IMR-90 (cell line): Measurements from ENCODE around the gene KDM3A. TPM values are rescaled to one million over a fixed set of nuclear protein-coding genes. Genes with fewer than 3 reads are reported as not detected.

Source experiments
- ATAC-seq: fragments of 200-7000 bp; cut with Tn5 transposase; 2 replicates; pipeline ENCODE4 v1.9.1; 2020; ENCODE audit warnings: low read depth, mild to moderate bottlenecking, moderate library complexity
- BruUV-seq: library from RNA; stranded (reverse); fragments of 400-500 nt; replicated peaks from 2 replicates; lab custom pipeline; 2021; lab: Mats Ljungman, UMichigan
- CTCF ChIA-PET: fragments of 300-600 bp; formaldehyde crosslinking; extraction: SDS; loops from one replicate; lab custom pipeline; 2021; ENCODE audit warnings: antibody characterized with exemption; lab: Yijun Ruan, JAX
- POLR2A ChIA-PET: fragments of 300-600 bp; sonication (Branson Sonifier 250); formaldehyde crosslinking; loops from one replicate; lab custom pipeline; 2022; ENCODE audit warnings: antibody characterized with exemption; ENCODE audit not compliant: unreplicated experiment; lab: Charles Lee
- DNase-seq: peaks from one replicate; pipeline ENCODE4 v3.0.0; 2013
- H2AFZ ChIP-seq: replicated peaks from 2 replicates; pipeline ENCODE3; 2013; ENCODE audit warnings: low read length, mild to moderate bottlenecking; ENCODE audit not compliant: poor library complexity
- H2AK5ac ChIP-seq: 2 replicates; pipeline ENCODE4 v1.6.1; 2013; ENCODE audit warnings: low read depth, low read length, inconsistent platforms
- H2AK9ac ChIP-seq: replicated peaks from 2 replicates; pipeline ENCODE3; 2013; ENCODE audit warnings: mild to moderate bottlenecking, low read depth, low read length, moderate library complexity; ENCODE audit not compliant: poor library complexity
- H2BK120ac ChIP-seq: 2 replicates; pipeline ENCODE4 v1.6.1; 2013; ENCODE audit warnings: low read depth, low read length, inconsistent platforms
- H2BK15ac ChIP-seq: 3 replicates; pipeline ENCODE4 v1.6.1; 2013; ENCODE audit warnings: low read depth, low read length, inconsistent platforms
- H2BK20ac ChIP-seq: 2 replicates; pipeline ENCODE4 v1.6.1; 2013; ENCODE audit warnings: low read depth, mild to moderate bottlenecking, inconsistent platforms, low read length, moderate library complexity
- H2BK5ac ChIP-seq: 2 replicates; pipeline ENCODE4 v1.6.1; 2013; ENCODE audit warnings: mild to moderate bottlenecking, low read depth, low read length, inconsistent platforms; ENCODE audit not compliant: poor library complexity, severe bottlenecking
- H3K14ac ChIP-seq: replicated peaks from 2 replicates; pipeline ENCODE4 v1.6.1; 2013; ENCODE audit warnings: low read depth, low read length, inconsistent platforms
- H3K18ac ChIP-seq: 2 replicates; pipeline ENCODE4 v1.6.1; 2013; ENCODE audit warnings: low read depth, low read length, control low read depth
- H3K23ac ChIP-seq: 2 replicates; pipeline ENCODE4 v1.6.1; 2013; ENCODE audit warnings: low read depth, low read length, inconsistent platforms
- H3K27ac ChIP-seq: 2 replicates; pipeline ENCODE4 v1.5.1; 2013; ENCODE audit warnings: mild to moderate bottlenecking, control low read depth, low read length; ENCODE audit not compliant: insufficient read depth
- H3K27me3 ChIP-seq: 2 replicates; pipeline ENCODE4 v1.6.1; 2013; ENCODE audit warnings: low read length; ENCODE audit not compliant: control insufficient read depth, insufficient read depth
- H3K36me3 ChIP-seq: 2 replicates; pipeline ENCODE4 v1.6.1; 2013; ENCODE audit warnings: low read length, mixed read lengths; ENCODE audit not compliant: control insufficient read depth, insufficient read depth
- H3K4ac ChIP-seq: 2 replicates; pipeline ENCODE4 v1.6.1; 2013; ENCODE audit warnings: low read depth, low read length, inconsistent platforms
- H3K4me1 ChIP-seq: 2 replicates; pipeline ENCODE4 v1.6.1; 2013; ENCODE audit warnings: low read length, mixed read lengths; ENCODE audit not compliant: control insufficient read depth, insufficient read depth
- H3K4me2 ChIP-seq: 2 replicates; pipeline ENCODE4 v1.6.1; 2013; ENCODE audit warnings: low read depth, mild to moderate bottlenecking, control low read depth, low read length, moderate library complexity
- H3K4me3 ChIP-seq: 2 replicates; pipeline ENCODE4 v1.5.1; 2013; ENCODE audit warnings: low read depth, mild to moderate bottlenecking, control low read depth, low read length, moderate library complexity; ENCODE audit not compliant: insufficient read depth
- H3K56ac ChIP-seq: 2 replicates; pipeline ENCODE4 v1.6.1; 2013; ENCODE audit warnings: low read length, inconsistent platforms; ENCODE audit not compliant: insufficient read depth; ENCODE audit errors: extremely low read depth
- H3K79me1 ChIP-seq, 2 experiments: 2 replicates each; pipeline ENCODE4 v1.6.1; 2013; ENCODE audit warnings: low read length in 2 of 2, inconsistent platforms in 1 of 2, low read depth in 1 of 2
- H3K9ac ChIP-seq: 2 replicates; pipeline ENCODE4 v1.6.1; 2013; ENCODE audit warnings: low read depth, low read length, control low read depth
- H3K9me1 ChIP-seq: 2 replicates; pipeline ENCODE4 v1.6.1; 2013; ENCODE audit warnings: low read length, inconsistent platforms; ENCODE audit not compliant: insufficient read depth
- H3K9me3 ChIP-seq: 2 replicates; pipeline ENCODE4 v1.6.1; 2013; ENCODE audit warnings: low read length; ENCODE audit not compliant: control insufficient read depth, insufficient read depth
- H4K20me1 ChIP-seq: 2 replicates; pipeline ENCODE4 v1.6.1; 2013; ENCODE audit warnings: low read length, inconsistent platforms; ENCODE audit not compliant: insufficient read depth
- H4K5ac ChIP-seq: 2 replicates; pipeline ENCODE4 v1.6.1; 2013; ENCODE audit warnings: mild to moderate bottlenecking, low read depth, low read length, control low read depth
- H4K8ac ChIP-seq, 2 experiments: 2 replicates each; pipeline ENCODE4 v1.6.1; 2013; ENCODE audit warnings: low read depth in 2 of 2, low read length in 2 of 2, control low read depth in 1 of 2, inconsistent platforms in 1 of 2
- H4K91ac ChIP-seq: 2 replicates; pipeline ENCODE4 v1.6.1; 2013; ENCODE audit warnings: low read depth, low read length, inconsistent platforms; ENCODE audit not compliant: insufficient read depth
- NFE2L2 ChIP-seq: fragments of 150-350 bp; IDR thresholded peaks from 2 replicates; pipeline ENCODE4 v1.6.1; 2016; ENCODE audit warnings: low read depth, mild to moderate bottlenecking, low read length
- WGBS, 2 experiments: methylation state at CpG; one replicate each; pipeline versions ENCODE4 v1.1.5 to v1.1.7; 2013; ENCODE audit warnings: missing lambda C conversion rate in 2 of 2; ENCODE audit not compliant: insufficient read length in 1 of 2; ENCODE audit errors: extremely low coverage in 2 of 2; 5-methylcytosine and 5-hydroxymethylcytosine counted together
- dilution Hi-C: fragments of 300-500 bp; cut with HindIII; formaldehyde crosslinking; loops from one replicate; pipeline ENCODE4 v1.14.3; 2018; ENCODE audit warnings: low sequenced_read_pairs; ENCODE audit not compliant: unreplicated experiment
- in situ Hi-C: fragments of 300-500 bp; cut with MboI; formaldehyde crosslinking; loops from 3 replicates; pipeline ENCODE4 v1.14.3; 2019; ENCODE audit warnings: low sequenced_read_pairs, inconsistent platforms, mixed read lengths
- intact Hi-C: fragments of 100-400 bp; cut with micrococcal nuclease; formaldehyde crosslinking; loops from 2 replicates; pipeline ENCODE4 v1.10.0; 2022
- polyA plus RNA-seq, 3 experiments: library from polyadenylated mRNA; depleted of rRNA; stranded (reverse); fragments of >200 nt; gene quantifications; 2 replicates each; pipeline ENCODE4 v1.2.3, GENCODE V29; 2012; ENCODE audit warnings: low replicate concordance in 1 of 3
- total RNA-seq: library from RNA; depleted of rRNA; stranded (reverse); fragments of >200 nt; gene quantifications from 2 replicates; pipeline ENCODE4 v1.2.3, GENCODE V29; 2012
- TF ChIP-seq, protein P1 (sequence below): conservative IDR thresholded peaks from 2 replicates; pipeline ENCODE4 v1.5.1; 2012; ENCODE audit warnings: mild to moderate bottlenecking, low read depth, low read length, improper control_type of control experiment

KDM3A gene
- total and polyA plus RNA-seq, 2 of the 4 experiments (the other 2 are of a cell fraction) = 24.8 to 33.3 TPM

DNA sequence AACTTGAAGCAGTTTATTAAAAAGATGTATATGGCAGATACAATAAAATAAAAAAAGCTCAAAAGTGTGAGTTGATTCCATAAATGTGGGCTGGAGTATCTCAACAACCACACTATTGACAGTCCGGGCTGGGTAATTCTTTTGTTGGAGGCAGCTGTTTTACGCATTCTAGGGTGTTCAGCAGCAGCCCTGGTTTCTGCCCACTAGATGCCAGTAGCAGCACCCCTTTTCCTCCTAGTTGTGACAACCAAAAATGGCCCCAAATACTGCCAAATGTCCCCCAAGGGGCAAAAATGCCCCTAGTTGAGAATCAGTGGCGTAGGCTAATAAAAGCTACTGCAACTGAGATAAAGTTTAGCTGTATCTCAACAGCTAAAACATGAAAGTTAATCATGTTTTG lies 77.3 kb downstream of the KDM3A start:
- H4K20me1 ChIP-seq = no peaks in the 10 kb centered on the region; the same call in 1 of the 2 replicates
- no peak overlapping the region for H4K8ac ChIP-seq
- in situ Hi-C loops (loop anchor here (10.0 kb wide), 1 partner anchor 86 kb away; no protein-coding TSS in a partner anchor), dilution Hi-C loops (no loop called here), intact Hi-C loops (loop anchor here (5.0 kb wide), 1 partner anchor 104 kb away; the partner anchor contains the start of gene RNF103)
- no peak overlapping the region for H3K23ac ChIP-seq
- no peak overlapping the region for H2BK5ac ChIP-seq
- ATAC-seq (peak; percentile 49; the same call in 1 of the 2 replicates), DNase-seq (no peak)
- H3K18ac ChIP-seq = no peak overlapping the region
- no peaks in the 10 kb centered on the region for H3K9me1 ChIP-seq
- H3K9ac ChIP-seq = no peak overlapping the region
- H3K4me2 ChIP-seq = no peak overlapping the region
- H3K9me3 ChIP-seq = peaks cover 6% of the 10 kb centered on the region; the same call in 1 of the 2 replicates
- no peak overlapping the region for H3K14ac ChIP-seq
- no peak overlapping the region for H3K4ac ChIP-seq
- H2AK5ac ChIP-seq = no peak overlapping the region
- BruUV-seq = no TSS peak
- no peaks in the 10 kb centered on the region for H3K36me3 ChIP-seq
- TF ChIP-seq NFE2L2 = no peak
- TF ChIP-seq, protein P1, sequence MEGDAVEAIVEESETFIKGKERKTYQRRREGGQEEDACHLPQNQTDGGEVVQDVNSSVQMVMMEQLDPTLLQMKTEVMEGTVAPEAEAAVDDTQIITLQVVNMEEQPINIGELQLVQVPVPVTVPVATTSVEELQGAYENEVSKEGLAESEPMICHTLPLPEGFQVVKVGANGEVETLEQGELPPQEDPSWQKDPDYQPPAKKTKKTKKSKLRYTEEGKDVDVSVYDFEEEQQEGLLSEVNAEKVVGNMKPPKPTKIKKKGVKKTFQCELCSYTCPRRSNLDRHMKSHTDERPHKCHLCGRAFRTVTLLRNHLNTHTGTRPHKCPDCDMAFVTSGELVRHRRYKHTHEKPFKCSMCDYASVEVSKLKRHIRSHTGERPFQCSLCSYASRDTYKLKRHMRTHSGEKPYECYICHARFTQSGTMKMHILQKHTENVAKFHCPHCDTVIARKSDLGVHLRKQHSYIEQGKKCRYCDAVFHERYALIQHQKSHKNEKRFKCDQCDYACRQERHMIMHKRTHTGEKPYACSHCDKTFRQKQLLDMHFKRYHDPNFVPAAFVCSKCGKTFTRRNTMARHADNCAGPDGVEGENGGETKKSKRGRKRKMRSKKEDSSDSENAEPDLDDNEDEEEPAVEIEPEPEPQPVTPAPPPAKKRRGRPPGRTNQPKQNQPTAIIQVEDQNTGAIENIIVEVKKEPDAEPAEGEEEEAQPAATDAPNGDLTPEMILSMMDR = peak; percentile 29; the same call in 1 of the 2 replicates
- no CpG with 5 or more reads among the region's 3 CpGs for WGBS, 2 experiments
- no peaks in the 10 kb centered on the region; the same call in 1 of the 2 replicates for H3K4me1 ChIP-seq
- no peak overlapping the region for H2BK15ac ChIP-seq
- no peaks in the 10 kb centered on the region for H3K27me3 ChIP-seq
- H2AK9ac ChIP-seq = no peak overlapping the region
- H2AFZ ChIP-seq = no peak overlapping the region
- POLR2A ChIA-PET = interaction anchor here (0.9 kb wide), 1 partner anchor 12 kb away, joined by 4 read pairs; no protein-coding TSS in a partner anchor
- H2BK120ac ChIP-seq = no peak overlapping the region
- H2BK20ac ChIP-seq = no peak overlapping the region
- no peak overlapping the region for H3K56ac ChIP-seq
- H3K4me3 ChIP-seq = no peak overlapping the region
- H3K79me1 ChIP-seq = no peaks in the 10 kb centered on the region; a peak in 1 of 4 replicates
- H3K27ac ChIP-seq = no peak overlapping the region
- no peak overlapping the region for H4K91ac ChIP-seq
- CTCF ChIA-PET = interaction anchor here (0.6 kb wide), 1 partner anchor 32 kb away, joined by 3 read pairs; no protein-coding TSS in a partner anchor
- H4K5ac ChIP-seq = no peak overlapping the region
